Measurements from ENCODE around the gene SYNE1.
"Not testable (repeated sequence)": the region's sequence is repeated elsewhere in the genome, so short reads cannot be mapped to it uniquely, and the experiment has no call there.

SYNE1 gene

DNA sequence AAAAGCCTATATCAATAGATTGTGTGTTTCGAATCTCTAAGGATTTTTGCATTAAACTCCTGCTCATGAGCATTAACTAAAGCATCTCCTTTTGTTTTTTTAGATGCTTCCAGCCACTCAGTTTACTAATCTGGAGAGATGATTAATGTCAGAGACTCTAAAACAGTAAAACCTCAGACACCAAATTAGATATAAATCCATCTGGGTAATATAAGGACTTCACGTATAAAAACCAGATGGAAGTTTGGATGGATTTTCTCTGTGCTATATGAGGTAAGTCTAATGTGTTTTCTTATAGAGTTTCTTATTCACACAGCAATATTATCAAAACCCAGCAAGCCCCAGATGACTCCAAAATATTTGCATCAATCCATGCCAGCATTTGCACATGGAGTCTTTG lies 137.2 kb downstream of the SYNE1 start:
- no peak overlapping the region for H3K27ac ChIP-seq (ENCODE audit: low read depth, low read length)
- no peaks in the 10 kb centered on the region for H3K9me3 ChIP-seq (ENCODE audit: insufficient read depth, low read depth, low read length)
- no peaks in the 10 kb centered on the region for H3K36me3 ChIP-seq (ENCODE audit: control insufficient read depth in 1 of 2, insufficient read depth in 2 of 2, low read length in 2 of 2)
- H4K91ac ChIP-seq (ENCODE audit: low read depth, low read length), result no peak overlapping the region
- no peak overlapping the region for H3K18ac ChIP-seq (ENCODE audit: low read length)
- H2AFZ ChIP-seq (ENCODE audit: insufficient read depth, low read length, poor library complexity), result no peak overlapping the region
- H3K79me1 ChIP-seq (ENCODE audit: low read length), result no peaks in the 10 kb centered on the region
- no CpG with 5 or more reads among the region's 2 CpGs for WGBS (ENCODE audit: extremely low coverage, insufficient coverage, insufficient read length)
- H3K4ac ChIP-seq (ENCODE audit: low read depth, low read length), result no peak overlapping the region
- H2BK5ac ChIP-seq (ENCODE audit: low read depth, low read length, poor library complexity), result no peak overlapping the region
- no peak overlapping the region for H3K9ac ChIP-seq (ENCODE audit: low read length)
- no peaks in the 10 kb centered on the region for H3K79me2 ChIP-seq (ENCODE audit: control insufficient read depth, insufficient read depth, low read length, poor library complexity)
- no peak overlapping the region for H3K4me3 ChIP-seq (ENCODE audit: low read depth, low read length)
- H2AK5ac ChIP-seq (ENCODE audit: low read length), result no peak overlapping the region
- no peak overlapping the region for H3K4me2 ChIP-seq (ENCODE audit: low read length)
- no peak for DNase-seq
- H2BK12ac ChIP-seq (ENCODE audit: low read length), result no peak overlapping the region
- H4K12ac ChIP-seq (ENCODE audit: low read depth, low read length), result no peak overlapping the region
- no peak overlapping the region for H4K8ac ChIP-seq (ENCODE audit: low read depth, low read length)
- no peak overlapping the region for H2BK120ac ChIP-seq (ENCODE audit: insufficient read depth, low read length, poor library complexity)
- H3K23ac ChIP-seq (ENCODE audit: low read length), result no peak overlapping the region
- H3K27me3 ChIP-seq (ENCODE audit: insufficient read depth, low read length), result no peaks in the 10 kb centered on the region
- no peaks in the 10 kb centered on the region for H3K4me1 ChIP-seq (ENCODE audit: control insufficient read depth in 1 of 2, insufficient read depth in 2 of 2, low read length in 2 of 2)
- H3K14ac ChIP-seq (ENCODE audit: low read length), result no peak overlapping the region

DNA sequence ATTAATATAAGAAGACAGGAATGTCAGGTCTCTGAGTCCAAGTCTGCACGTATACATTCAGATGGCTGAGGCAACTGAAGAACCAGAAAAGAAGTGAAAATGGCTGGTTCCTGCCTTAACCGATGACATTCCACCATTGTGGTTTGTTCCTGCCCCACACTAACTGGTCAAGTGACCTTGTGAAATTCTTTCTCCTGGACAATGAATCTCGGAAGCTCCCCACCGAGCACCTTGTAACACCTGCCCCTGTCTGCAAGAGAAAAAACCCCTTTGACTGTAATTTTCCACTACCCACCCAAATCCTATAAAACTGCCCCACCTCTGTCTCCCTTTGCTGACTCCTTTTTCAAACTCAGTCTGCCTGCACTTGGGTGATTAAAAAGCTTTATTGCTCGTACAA lies 140.4 kb downstream of the SYNE1 start:
- Histone ChIP-seq H3K4me3 (ENCODE audit: low read depth, low read length) (no peak overlapping the region), H2AK5ac (ENCODE audit: low read length) (no peak overlapping the region), H3K27ac (ENCODE audit: low read depth, low read length) (no peak overlapping the region), H2BK120ac (ENCODE audit: insufficient read depth, low read length, poor library complexity) (no peak overlapping the region), H3K4me2 (ENCODE audit: low read length) (no peak overlapping the region), H4K8ac (ENCODE audit: low read depth, low read length) (no peak overlapping the region), H3K18ac (ENCODE audit: low read length) (no peak overlapping the region), H4K12ac (ENCODE audit: low read depth, low read length) (no peak overlapping the region), H3K9me3 (ENCODE audit: insufficient read depth, low read depth, low read length) (no peaks in the 10 kb centered on the region), H2AFZ (ENCODE audit: insufficient read depth, low read length, poor library complexity) (no peak overlapping the region), H3K9ac (ENCODE audit: low read length) (no peak overlapping the region), H3K14ac (ENCODE audit: low read length) (no peak overlapping the region), H3K4me1 (ENCODE audit: control insufficient read depth in 1 of 2, insufficient read depth in 2 of 2, low read length in 2 of 2) (no peaks in the 10 kb centered on the region), H2BK12ac (ENCODE audit: low read length) (no peak overlapping the region), H4K91ac (ENCODE audit: low read depth, low read length) (no peak overlapping the region), H3K79me2 (ENCODE audit: control insufficient read depth, insufficient read depth, low read length, poor library complexity) (no peaks in the 10 kb centered on the region), H2BK5ac (ENCODE audit: low read depth, low read length, poor library complexity) (no peak overlapping the region), H3K36me3 (ENCODE audit: control insufficient read depth in 1 of 2, insufficient read depth in 2 of 2, low read length in 2 of 2) (no peaks in the 10 kb centered on the region), H3K4ac (ENCODE audit: low read depth, low read length) (no peak overlapping the region), H3K27me3 (ENCODE audit: insufficient read depth, low read length) (no peaks in the 10 kb centered on the region), H3K79me1 (ENCODE audit: low read length) (no peaks in the 10 kb centered on the region), H3K23ac (ENCODE audit: low read length) (no peak overlapping the region)
- no CpG with 5 or more reads among the region's 5 CpGs for WGBS (ENCODE audit: extremely low coverage, insufficient coverage, insufficient read length)
- no peak for DNase-seq

DNA sequence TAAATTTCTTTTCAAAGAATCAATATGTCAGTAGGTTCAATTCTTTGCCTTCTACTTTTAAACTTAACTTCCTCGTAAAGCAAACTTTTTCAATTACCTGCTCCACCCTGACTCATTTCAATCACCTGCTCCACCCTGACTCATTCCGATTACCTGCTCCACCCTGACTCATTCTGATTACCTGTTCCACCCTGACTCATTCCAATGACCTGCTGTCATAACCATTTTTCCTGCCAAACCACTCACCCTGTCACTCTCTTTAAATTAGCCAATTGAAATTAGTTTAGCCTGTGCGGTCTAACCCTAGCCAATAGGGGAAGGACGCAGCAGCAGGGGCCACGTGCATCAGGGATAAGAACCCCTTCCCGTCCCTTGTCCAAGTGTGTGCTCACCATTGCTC lies 141.7 kb downstream of the SYNE1 start:
- H3K4me3 ChIP-seq (ENCODE audit: low read depth, low read length); H3K4me2 ChIP-seq (ENCODE audit: low read length); H3K4ac ChIP-seq (ENCODE audit: low read depth, low read length); H3K36me3 ChIP-seq (ENCODE audit: control insufficient read depth in 1 of 2, insufficient read depth in 2 of 2, low read length in 2 of 2); H4K91ac ChIP-seq (ENCODE audit: low read depth, low read length); H2AFZ ChIP-seq (ENCODE audit: insufficient read depth, low read length, poor library complexity); H3K27me3 ChIP-seq (ENCODE audit: insufficient read depth, low read length); H3K23ac ChIP-seq (ENCODE audit: low read length); H3K18ac ChIP-seq (ENCODE audit: low read length); H3K4me1 ChIP-seq (ENCODE audit: control insufficient read depth in 1 of 2, insufficient read depth in 2 of 2, low read length in 2 of 2); H4K8ac ChIP-seq (ENCODE audit: low read depth, low read length); H2BK120ac ChIP-seq (ENCODE audit: insufficient read depth, low read length, poor library complexity); H3K27ac ChIP-seq (ENCODE audit: low read depth, low read length); H3K9me3 ChIP-seq (ENCODE audit: insufficient read depth, low read depth, low read length); H3K14ac ChIP-seq (ENCODE audit: low read length); H2BK12ac ChIP-seq (ENCODE audit: low read length); H3K9ac ChIP-seq (ENCODE audit: low read length); H2AK5ac ChIP-seq (ENCODE audit: low read length); H2BK5ac ChIP-seq (ENCODE audit: low read depth, low read length, poor library complexity); H4K12ac ChIP-seq (ENCODE audit: low read depth, low read length); H3K79me1 ChIP-seq (ENCODE audit: low read length); H3K79me2 ChIP-seq (ENCODE audit: control insufficient read depth, insufficient read depth, low read length, poor library complexity): not testable (repeated sequence)
- no CpG with 5 or more reads among the region's 6 CpGs for WGBS (ENCODE audit: extremely low coverage, insufficient coverage, insufficient read length)
- DNase-seq, result peak; percentile 48 to 75

DNA sequence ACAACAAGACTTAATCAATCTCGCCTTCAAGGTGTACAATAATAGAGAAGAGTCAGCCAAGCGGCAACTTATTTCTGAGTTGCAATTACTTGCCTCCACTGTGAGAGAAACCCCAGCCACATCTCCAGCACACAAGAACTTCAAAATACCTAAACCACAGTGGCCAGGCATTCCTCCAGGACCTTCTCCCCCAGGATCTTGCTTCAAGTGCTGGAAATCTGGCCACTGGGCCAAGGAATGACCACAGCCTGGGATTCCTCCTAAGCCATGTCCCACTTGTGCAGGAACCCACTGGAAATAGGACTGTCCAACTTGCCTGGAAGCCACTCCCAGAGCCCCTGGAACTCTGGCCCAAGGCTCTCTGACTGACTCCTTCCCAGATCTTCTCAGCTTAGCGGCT lies 144.9 kb downstream of the SYNE1 start:
- not testable (repeated sequence) for H3K4me2 ChIP-seq (ENCODE audit: low read length); H3K79me1 ChIP-seq (ENCODE audit: low read length); H3K27ac ChIP-seq (ENCODE audit: low read depth, low read length); H3K4ac ChIP-seq (ENCODE audit: low read depth, low read length); H3K18ac ChIP-seq (ENCODE audit: low read length); H2BK5ac ChIP-seq (ENCODE audit: low read depth, low read length, poor library complexity); H3K14ac ChIP-seq (ENCODE audit: low read length); H3K4me1 ChIP-seq (ENCODE audit: control insufficient read depth in 1 of 2, insufficient read depth in 2 of 2, low read length in 2 of 2); H2AK5ac ChIP-seq (ENCODE audit: low read length); H3K23ac ChIP-seq (ENCODE audit: low read length); H4K8ac ChIP-seq (ENCODE audit: low read depth, low read length); H3K36me3 ChIP-seq (ENCODE audit: control insufficient read depth in 1 of 2, insufficient read depth in 2 of 2, low read length in 2 of 2); H4K91ac ChIP-seq (ENCODE audit: low read depth, low read length); H3K9me3 ChIP-seq (ENCODE audit: insufficient read depth, low read depth, low read length); DNase-seq; H2AFZ ChIP-seq (ENCODE audit: insufficient read depth, low read length, poor library complexity); H2BK12ac ChIP-seq (ENCODE audit: low read length); H2BK120ac ChIP-seq (ENCODE audit: insufficient read depth, low read length, poor library complexity); H3K27me3 ChIP-seq (ENCODE audit: insufficient read depth, low read length); H3K79me2 ChIP-seq (ENCODE audit: control insufficient read depth, insufficient read depth, low read length, poor library complexity); H3K9ac ChIP-seq (ENCODE audit: low read length); H4K12ac ChIP-seq (ENCODE audit: low read depth, low read length)
- WGBS (ENCODE audit: extremely low coverage, insufficient coverage, insufficient read length), result no CpG with 5 or more reads among the region's 3 CpGs
- H3K4me3 ChIP-seq (ENCODE audit: low read depth, low read length), result peak overlapping the region; percentile 23

All from trophoblast cell (in vitro differentiated cells and primary cell).